WERI-Rb-1 (cell line): Measurements from ENCODE around the gene ATP8B1.

Experiments
- DNase-seq: peaks from one replicate; pipeline ENCODE4 v3.0.0-alpha.2; 2020
- H3K27ac ChIP-seq: fragments of 250-450 bp; sonication (Bioruptor Pico); 2 replicates; pipeline ENCODE4 v1.5.1; 2020; ENCODE audit warnings: mild to moderate bottlenecking, moderate library complexity
- H3K27me3 ChIP-seq: fragments of 250-450 bp; sonication (Bioruptor Pico); 2 replicates; pipeline ENCODE4 v1.5.1; 2021; ENCODE audit warnings: mild to moderate bottlenecking, low read depth, moderate library complexity; ENCODE audit not compliant: insufficient read depth, severe bottlenecking
- H3K36me3 ChIP-seq: fragments of 250-450 bp; sonication (Bioruptor Pico); 2 replicates; pipeline ENCODE4 v1.5.1; 2020; ENCODE audit warnings: mild to moderate bottlenecking, moderate library complexity
- H3K4me3 ChIP-seq: 2 replicates; pipeline ENCODE4 v1.5.1; 2011; ENCODE audit warnings: low read depth, mild to moderate bottlenecking, control low read depth, low read length
- H3K9me3 ChIP-seq: fragments of 250-450 bp; sonication (Bioruptor Pico); 2 replicates; pipeline ENCODE4 v1.5.1; 2021; ENCODE audit warnings: mild to moderate bottlenecking, moderate library complexity; ENCODE audit not compliant: severe bottlenecking
- CTCF ChIP-seq: IDR thresholded peaks from 2 replicates; pipeline ENCODE4 v1.5.1; 2011; ENCODE audit warnings: low read depth, mild to moderate bottlenecking, control low read depth, inconsistent platforms, low read length

The ATP8B1 gene

GRCh38 chr18:57716549-57716948 is 86.6 kb downstream of the ATP8B1 start:
- Histone ChIP-seq H3K27me3 (no peaks in the 10 kb centered on the region), H3K9me3 (peaks cover 13% of the 10 kb centered on the region), H3K4me3 (no peak overlapping the region), H3K36me3 (no peaks in the 10 kb centered on the region), H3K27ac (no peak overlapping the region)
- DNase-seq = no peak
- TF ChIP-seq CTCF = no peak

GRCh38 chr18:57715671-57716070 is 87.4 kb downstream of the ATP8B1 start:
- DNase-seq = no peak
- no peak for TF ChIP-seq CTCF
- Histone ChIP-seq H3K27me3 (no peaks in the 10 kb centered on the region), H3K27ac (no peak overlapping the region), H3K4me3 (no peak overlapping the region), H3K36me3 (no peaks in the 10 kb centered on the region), H3K9me3 (peaks cover 13% of the 10 kb centered on the region)

- DNase-seq = no peak
- Histone ChIP-seq H3K27ac (no peak overlapping the region), H3K4me3 (no peak overlapping the region), H3K36me3 (no peaks in the 10 kb centered on the region), H3K27me3 (no peaks in the 10 kb centered on the region), H3K9me3 (peaks cover 13% of the 10 kb centered on the region)
- TF ChIP-seq CTCF = no peak
These were observed 88.0 kb downstream of the ATP8B1 start for GRCh38 chr18:57715073-57715472.

- DNase-seq = no peak
- peaks cover 2% of the 10 kb centered on the region for H3K9me3 ChIP-seq
- H3K4me3 ChIP-seq = no peak overlapping the region
These were observed 92.9 kb downstream of the ATP8B1 start for GRCh38 chr18:57710226-57710625.

GRCh38 chr18:57709335-57709734 is 93.8 kb downstream of the ATP8B1 start:
- H3K4me3 ChIP-seq = no peak overlapping the region

More at GRCh38 chr18:57710226-57710625, 92.9 kb downstream of the ATP8B1 start:
- Histone ChIP-seq H3K27me3 (no peaks in the 10 kb centered on the region), H3K27ac (no peak overlapping the region), H3K36me3 (no peaks in the 10 kb centered on the region)
- TF ChIP-seq CTCF = no peak

More at GRCh38 chr18:57709335-57709734, 93.8 kb downstream of the ATP8B1 start:
- H3K36me3 ChIP-seq = no peaks in the 10 kb centered on the region
- no peaks in the 10 kb centered on the region for H3K9me3 ChIP-seq
- no peak for DNase-seq
- no peak overlapping the region for H3K27ac ChIP-seq
- no peaks in the 10 kb centered on the region for H3K27me3 ChIP-seq
- TF ChIP-seq CTCF = no peak
